Cardiac muscle cell (in vitro differentiated cells and primary cell): ENCODE results near the gene ABCG1. TPM values are rescaled to one million over a fixed set of nuclear protein-coding genes. Genes with fewer than 3 reads are reported as not detected.

Experiments
- DNase-seq, 2 donors: peaks; one replicate each; pipeline versions ENCODE4 v3.0.0 to v3.0.0-alpha.2; 2010 to 2017; ENCODE audit warnings: low read depth in 1 of 2, low spot score in 1 of 2
- H3K27ac ChIP-seq: fragments of 200-600 bp; sonication (generic); 2 replicates; pipeline ENCODE4 v1.5.1; 2016
- H3K27me3 ChIP-seq: fragments of 200-600 bp; sonication (generic); 2 replicates; pipeline ENCODE4 v1.6.0; 2016; ENCODE audit warnings: control low read depth
- H3K36me3 ChIP-seq: fragments of 200-600 bp; sonication (generic); 2 replicates; pipeline ENCODE4 v1.5.1; 2016; ENCODE audit warnings: control low read depth
- H3K4me1 ChIP-seq: fragments of 200-600 bp; sonication (generic); 2 replicates; pipeline ENCODE4 v1.8.1; 2017; ENCODE audit warnings: low read depth, mild to moderate bottlenecking, mixed run types
- H3K4me3 ChIP-seq: fragments of 200-600 bp; sonication (generic); 2 replicates; pipeline ENCODE4 v1.5.1; 2016; ENCODE audit warnings: mild to moderate bottlenecking
- H3K9me3 ChIP-seq: fragments of 200-600 bp; sonication (generic); 2 replicates; pipeline ENCODE4 v1.5.1; 2017; ENCODE audit warnings: low read depth, mild to moderate bottlenecking, control low read depth
- CTCF ChIP-seq: IDR thresholded peaks from 2 replicates; pipeline ENCODE4 v1.5.1; 2012; ENCODE audit warnings: low read depth, mild to moderate bottlenecking, low read length
- polyA plus RNA-seq: library from polyadenylated mRNA; unstranded; fragments of >200 nt; fragmentation: Nextera tagmentation; extraction: Ambion mirVana; gene quantifications from 2 replicates; pipeline ENCODE4 v1.2.1, GENCODE V29; 2016
- total RNA-seq: library from RNA; depleted of rRNA; stranded (reverse); fragments of >200 nt; gene quantifications from 2 replicates; pipeline ENCODE4 v1.2.3, GENCODE V29; 2016

The ABCG1 gene
- total and polyA plus RNA-seq, 2 experiments from 2014 or later: 4.0 to 4.9 TPM

GRCh38 chr21:42293649-42294272, 74.8 kb downstream of the ABCG1 start:
- no peak for DNase-seq
- H3K9me3 ChIP-seq: no peaks in the 10 kb centered on the region
- H3K4me3 ChIP-seq: no peak overlapping the region
- H3K4me1 ChIP-seq: no peaks in the 10 kb centered on the region
- no peak for TF ChIP-seq CTCF
- no peak overlapping the region for H3K27ac ChIP-seq
- H3K27me3 ChIP-seq: no peaks in the 10 kb centered on the region
- H3K36me3 ChIP-seq: no peaks in the 10 kb centered on the region

GRCh38 chr21:42294273-42294880, 75.4 kb downstream of the ABCG1 start:
- H3K4me1 ChIP-seq: no peaks in the 10 kb centered on the region
- DNase-seq: no peak
- TF ChIP-seq CTCF: no peak
- H3K4me3 ChIP-seq: no peak overlapping the region
- H3K36me3 ChIP-seq: no peaks in the 10 kb centered on the region
- no peaks in the 10 kb centered on the region for H3K27me3 ChIP-seq
- H3K9me3 ChIP-seq: no peaks in the 10 kb centered on the region
- no peak overlapping the region for H3K27ac ChIP-seq

- Histone ChIP-seq H3K9me3 (no peaks in the 10 kb centered on the region), H3K27ac (no peak overlapping the region), H3K4me1 (no peaks in the 10 kb centered on the region), H3K36me3 (no peaks in the 10 kb centered on the region), H3K4me3 (no peak overlapping the region), H3K27me3 (no peaks in the 10 kb centered on the region)
- TF ChIP-seq CTCF: no peak
- no peak for DNase-seq
These were observed 76.9 kb downstream of the ABCG1 start for GRCh38 chr21:42295845-42296244.

GRCh38 chr21:42296501-42296900, 77.6 kb downstream of the ABCG1 start:
- H3K36me3 ChIP-seq: no peaks in the 10 kb centered on the region
- no peaks in the 10 kb centered on the region for H3K27me3 ChIP-seq
- no peak overlapping the region for H3K4me3 ChIP-seq
- H3K27ac ChIP-seq: no peak overlapping the region
- no peaks in the 10 kb centered on the region for H3K9me3 ChIP-seq
- no peaks in the 10 kb centered on the region for H3K4me1 ChIP-seq
- DNase-seq: no peak
- no peak for TF ChIP-seq CTCF

GRCh38 chr21:42297377-42297776, 78.4 kb downstream of the ABCG1 start:
- Histone ChIP-seq H3K4me1 (no peaks in the 10 kb centered on the region), H3K36me3 (no peaks in the 10 kb centered on the region), H3K4me3 (no peak overlapping the region), H3K27ac (no peak overlapping the region), H3K9me3 (no peaks in the 10 kb centered on the region), H3K27me3 (no peaks in the 10 kb centered on the region)
- no peak for TF ChIP-seq CTCF
- no peak for DNase-seq
